HFFc6 (cell line): ENCODE results near the gene TMEM45B. TPM values are rescaled to one million over a fixed set of nuclear protein-coding genes. Genes with fewer than 3 reads are reported as not detected.

Experiments used
- DNase-seq: peaks from one replicate; pipeline ENCODE4 v3.0.0-alpha.2; 2018
- H3K27ac Mint-ChIP-seq: 2 replicates; pipeline ENCODE4 v1.8.0; 2020; ENCODE audit warnings: mild to moderate bottlenecking, mixed read lengths
- H3K27me3 Mint-ChIP-seq: 2 replicates; pipeline ENCODE4 v1.8.0; 2021; ENCODE audit warnings: mild to moderate bottlenecking, moderate library complexity, mixed read lengths; ENCODE audit not compliant: insufficient read depth
- H3K36me3 Mint-ChIP-seq: 2 replicates; pipeline ENCODE4 v1.8.0; 2021; ENCODE audit warnings: low read depth, mixed read lengths
- H3K4me1 Mint-ChIP-seq: 2 replicates; pipeline ENCODE4 v1.8.0; 2020; ENCODE audit warnings: low read depth, mixed read lengths
- H3K4me3 Mint-ChIP-seq: 2 replicates; pipeline ENCODE4 v1.8.0; 2020; ENCODE audit warnings: mild to moderate bottlenecking, moderate library complexity, mixed read lengths
- H3K9me3 Mint-ChIP-seq: 2 replicates; pipeline ENCODE4 v1.8.0; 2020; ENCODE audit warnings: mild to moderate bottlenecking, mixed read lengths
- CTCF ChIP-seq: fragments of 200-600 bp; sonication (generic); IDR thresholded peaks from 2 replicates; pipeline ENCODE4 v1.5.0; 2021; ENCODE audit warnings: antibody characterized with exemption, mild to moderate bottlenecking
- total RNA-seq, 6 experiments: library from RNA; stranded (reverse); fragmentation: NEBNext Ultra II Directional; extraction: Animal tissue kit (Norgen Biotek cat#: 25700); gene quantifications; 2 replicates in 1 of 6; 3 replicates in 5 of 6; pipeline ENCODE4 v1.2.3, GENCODE V29; 2021

TMEM45B gene
- total RNA-seq, 6 experiments from 2014 or later: not detected

- no peak overlapping the region for H3K27ac Mint-ChIP-seq
- TF ChIP-seq CTCF: no peak
- no peaks in the 10 kb centered on the region for H3K4me1 Mint-ChIP-seq
- H3K4me3 Mint-ChIP-seq: no peak overlapping the region
- no peaks in the 10 kb centered on the region for H3K9me3 Mint-ChIP-seq
- no peaks in the 10 kb centered on the region for H3K36me3 Mint-ChIP-seq
- H3K27me3 Mint-ChIP-seq: peaks cover 30% of the 10 kb centered on the region
- no peak for DNase-seq
These were observed 28.0 kb upstream of the TMEM45B start for GRCh38 chr11:129787532-129788155.

GRCh38 chr11:129788278-129788677 is 27.4 kb upstream of the TMEM45B start:
- Mint-ChIP-seq H3K4me3 (no peak overlapping the region), H3K4me1 (no peaks in the 10 kb centered on the region), H3K9me3 (no peaks in the 10 kb centered on the region), H3K27me3 (peaks cover 34% of the 10 kb centered on the region), H3K36me3 (no peaks in the 10 kb centered on the region), H3K27ac (no peak overlapping the region)
- TF ChIP-seq CTCF: no peak
- no peak for DNase-seq

- no peak overlapping the region for H3K4me3 Mint-ChIP-seq
- peaks cover 6% of the 10 kb centered on the region; the same call in 1 of the 2 replicates for H3K36me3 Mint-ChIP-seq
- TF ChIP-seq CTCF: no peak
- no peak overlapping the region for H3K27ac Mint-ChIP-seq
- peaks cover 6% of the 10 kb centered on the region for H3K9me3 Mint-ChIP-seq
- no peak for DNase-seq
- peaks cover 30% of the 10 kb centered on the region for H3K27me3 Mint-ChIP-seq
- H3K4me1 Mint-ChIP-seq: no peaks in the 10 kb centered on the region
These were observed 25.5 kb upstream of the TMEM45B start for GRCh38 chr11:129790106-129790505.

GRCh38 chr11:129791515-129791914 is 24.1 kb upstream of the TMEM45B start:
- no peak overlapping the region for H3K4me3 Mint-ChIP-seq
- H3K4me1 Mint-ChIP-seq: no peaks in the 10 kb centered on the region
- H3K27me3 Mint-ChIP-seq: peaks cover 29% of the 10 kb centered on the region
- no peak for DNase-seq
- H3K9me3 Mint-ChIP-seq: peaks cover 16% of the 10 kb centered on the region
- no peak overlapping the region for H3K27ac Mint-ChIP-seq
- no peak for TF ChIP-seq CTCF
- peaks cover 14% of the 10 kb centered on the region; the same call in 1 of the 2 replicates for H3K36me3 Mint-ChIP-seq

GRCh38 chr11:129792663-129793062 is 23.0 kb upstream of the TMEM45B start:
- peaks cover 16% of the 10 kb centered on the region for H3K9me3 Mint-ChIP-seq
- H3K36me3 Mint-ChIP-seq: peaks cover 14% of the 10 kb centered on the region; the same call in 1 of the 2 replicates
- no peak overlapping the region for H3K4me3 Mint-ChIP-seq
- H3K27me3 Mint-ChIP-seq: peaks cover 29% of the 10 kb centered on the region
- no peak for DNase-seq
- H3K4me1 Mint-ChIP-seq: no peaks in the 10 kb centered on the region
- H3K27ac Mint-ChIP-seq: no peak overlapping the region
- no peak for TF ChIP-seq CTCF
